HPDE6-E6E7 (cell line): ENCODE results near the gene STIP1.
A peak's percentile ranks its signal among the peaks of the same experiment; 100 is the strongest.

Source experiments
- DNase-seq: peaks from one replicate; pipeline ENCODE4 v3.0.0; 2011; ENCODE audit warnings: missing footprints; ENCODE audit errors: extremely low spot score

Gene STIP1

DNA sequence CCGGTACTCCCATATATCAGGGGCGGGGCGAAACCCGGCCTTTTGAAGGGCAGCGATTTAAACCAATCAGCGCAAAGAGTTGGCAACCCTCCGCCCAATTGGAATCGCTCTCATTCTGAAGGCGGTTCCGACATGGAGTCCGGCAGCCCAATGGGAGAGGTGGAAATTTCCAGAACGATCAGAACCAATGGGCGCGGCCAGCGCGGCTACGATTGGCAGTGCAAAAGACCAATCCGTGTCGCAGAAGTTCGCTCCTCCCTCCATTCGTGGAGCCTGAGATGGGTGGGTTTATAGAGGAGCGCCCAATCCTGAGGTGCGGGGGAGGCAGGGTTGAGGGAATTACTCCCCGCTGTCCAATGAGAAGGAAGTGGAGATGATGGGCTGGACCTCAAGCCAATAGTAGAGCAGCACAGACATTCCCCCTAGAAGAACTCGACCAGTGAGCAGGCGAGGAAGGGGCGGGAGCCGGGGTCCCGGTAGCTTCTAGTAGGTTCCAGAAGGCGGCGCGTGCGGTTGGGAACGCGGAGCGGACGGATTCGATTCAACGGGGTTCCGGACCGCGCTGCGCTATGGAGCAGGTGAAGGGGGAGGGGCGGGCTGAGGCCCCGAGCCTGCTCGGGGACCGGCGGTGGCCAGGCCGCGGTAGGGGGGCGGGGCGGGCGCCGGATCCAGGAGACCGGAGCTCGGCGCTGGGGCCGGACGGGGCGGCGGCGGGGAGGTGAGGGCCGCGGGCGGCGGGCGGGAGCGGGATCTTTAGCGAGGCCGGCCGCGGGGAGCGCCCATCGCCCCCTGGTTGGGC, at the start of gene STIP1:
TSS of gene STIP1 (plus strand) at position 479 of the 799 bp plus-strand sequence. CDS start at position 570, 91 bp downstream.
- peak; percentile 99 for DNase-seq

DNA sequence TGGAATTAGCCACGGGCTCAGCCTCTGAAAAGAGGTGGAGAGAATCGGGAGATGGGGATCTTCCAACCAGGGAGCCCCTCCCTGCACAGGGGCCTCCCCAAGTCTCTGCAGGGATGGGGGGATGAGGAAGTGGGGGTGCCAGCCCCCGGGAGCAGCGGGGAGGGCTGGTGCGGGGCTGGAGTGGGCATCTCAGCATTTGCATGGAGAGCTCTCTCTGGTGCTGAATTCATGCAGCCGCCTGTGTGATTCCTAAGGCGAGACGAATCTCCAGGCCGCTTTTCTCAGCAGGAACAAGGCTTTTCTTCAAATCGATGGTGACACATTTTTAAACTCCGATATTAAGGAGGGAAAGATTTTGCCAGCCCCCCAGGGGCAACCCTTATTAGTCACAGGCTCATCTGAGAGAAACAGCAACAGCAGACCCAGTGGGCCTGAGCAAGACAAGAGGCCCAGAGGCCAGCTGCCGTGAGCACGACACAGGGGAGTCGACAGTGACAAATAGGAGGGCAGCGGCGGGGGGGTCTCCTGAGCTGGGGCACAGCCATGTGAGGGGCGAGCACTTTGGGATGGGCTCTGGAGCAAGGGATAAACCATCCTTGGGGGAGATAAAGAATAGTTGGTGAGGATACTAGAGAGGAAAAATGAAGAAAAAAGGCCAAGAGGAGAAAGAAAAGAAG, 49.1 kb upstream of the STIP1 start:
- DNase-seq: no peak

DNA sequence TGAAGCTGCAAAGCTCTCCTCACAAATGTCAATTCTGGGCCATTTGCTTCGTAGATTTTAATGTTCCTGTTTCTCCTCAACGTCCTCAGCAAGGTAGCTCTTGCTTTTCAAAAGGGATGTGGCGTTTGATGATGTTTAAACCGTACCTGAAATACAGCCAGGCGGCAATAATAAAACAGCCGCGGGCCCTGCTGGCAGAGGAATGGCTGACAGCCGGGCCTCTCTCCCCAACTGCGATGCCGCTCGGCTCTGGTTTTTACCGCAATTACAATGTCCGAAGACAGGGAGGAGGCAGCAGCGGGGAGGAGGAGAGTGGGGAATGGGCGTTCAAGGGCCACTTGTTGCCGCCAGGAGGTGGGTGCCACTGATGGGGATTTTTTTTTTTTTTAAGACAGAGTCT, 47.6 kb upstream of the STIP1 start:
- DNase-seq: no peak

DNA sequence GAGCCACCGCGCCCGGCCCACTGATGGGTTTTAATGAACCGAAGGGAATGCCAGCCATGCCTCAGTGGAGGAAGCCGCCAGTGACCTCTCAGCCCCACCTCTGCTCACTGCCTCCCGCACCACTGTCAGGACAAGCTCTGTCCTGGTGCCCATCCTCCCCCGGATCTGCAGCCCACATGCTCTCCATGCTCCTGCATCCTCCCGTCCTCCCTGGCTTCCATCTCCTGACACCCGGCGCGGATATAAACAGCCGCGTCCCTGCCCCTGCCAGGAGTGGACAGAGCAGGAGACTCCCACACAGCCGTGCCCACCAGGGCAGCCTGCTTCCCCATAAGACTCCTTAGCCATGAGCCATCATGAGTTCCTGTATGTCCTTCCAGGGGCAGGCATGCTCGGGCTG, 46.9 kb upstream of the STIP1 start:
- DNase-seq: no peak

DNA sequence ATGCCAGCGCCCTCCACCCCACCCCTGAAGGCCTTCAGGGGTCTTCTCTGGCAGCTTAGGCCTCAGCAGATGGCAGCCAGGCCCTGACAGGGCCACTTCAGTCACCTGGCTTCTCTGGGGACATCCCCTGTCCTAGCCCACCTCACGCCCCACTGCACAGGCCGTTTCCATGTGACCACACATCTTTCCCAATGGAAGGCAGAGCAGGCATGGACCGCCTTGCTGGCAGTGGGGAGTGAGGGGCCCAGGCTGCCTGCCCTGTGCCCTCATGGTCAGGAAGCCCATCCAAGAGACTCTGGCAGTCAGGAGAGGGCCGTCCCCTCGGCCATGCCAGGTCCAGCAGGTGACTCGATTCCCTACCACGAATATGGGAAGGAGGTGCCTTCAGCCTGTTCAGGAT, 45.9 kb upstream of the STIP1 start:
- no peak for DNase-seq

DNA sequence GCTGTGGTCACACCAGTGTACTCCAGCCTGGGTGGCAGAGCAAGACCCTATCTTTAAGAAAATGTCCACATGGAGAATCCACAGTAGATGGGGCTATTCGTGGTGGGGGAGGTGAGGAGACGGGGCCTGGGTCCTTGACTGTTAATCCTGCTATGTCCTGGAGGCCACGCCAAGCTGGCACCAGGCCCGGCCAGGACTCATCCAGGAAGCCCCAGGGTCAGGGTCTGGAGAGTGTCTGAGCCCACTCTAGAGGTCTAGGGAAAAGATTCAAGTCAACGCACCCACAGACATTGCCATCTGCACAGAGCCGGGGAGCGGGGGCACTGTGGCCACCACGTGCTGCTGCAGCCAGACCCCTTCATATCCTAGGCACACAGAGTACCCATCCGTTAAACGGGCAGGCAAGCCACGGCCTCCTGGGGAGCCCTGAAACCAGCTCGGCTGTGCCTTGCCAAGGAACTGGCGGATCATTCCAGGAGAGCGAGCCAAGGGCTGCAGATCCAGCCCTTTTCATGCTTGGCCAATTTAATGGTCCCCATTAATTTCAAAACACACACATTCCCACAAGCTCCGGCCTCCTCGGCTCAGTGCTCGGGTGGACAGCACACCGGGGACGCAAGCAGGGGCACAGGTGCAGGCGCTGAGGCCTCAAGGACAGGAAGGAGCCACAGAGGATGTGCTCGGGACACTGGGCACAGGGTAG, 44.7 kb upstream of the STIP1 start:
- DNase-seq: no peak

DNA sequence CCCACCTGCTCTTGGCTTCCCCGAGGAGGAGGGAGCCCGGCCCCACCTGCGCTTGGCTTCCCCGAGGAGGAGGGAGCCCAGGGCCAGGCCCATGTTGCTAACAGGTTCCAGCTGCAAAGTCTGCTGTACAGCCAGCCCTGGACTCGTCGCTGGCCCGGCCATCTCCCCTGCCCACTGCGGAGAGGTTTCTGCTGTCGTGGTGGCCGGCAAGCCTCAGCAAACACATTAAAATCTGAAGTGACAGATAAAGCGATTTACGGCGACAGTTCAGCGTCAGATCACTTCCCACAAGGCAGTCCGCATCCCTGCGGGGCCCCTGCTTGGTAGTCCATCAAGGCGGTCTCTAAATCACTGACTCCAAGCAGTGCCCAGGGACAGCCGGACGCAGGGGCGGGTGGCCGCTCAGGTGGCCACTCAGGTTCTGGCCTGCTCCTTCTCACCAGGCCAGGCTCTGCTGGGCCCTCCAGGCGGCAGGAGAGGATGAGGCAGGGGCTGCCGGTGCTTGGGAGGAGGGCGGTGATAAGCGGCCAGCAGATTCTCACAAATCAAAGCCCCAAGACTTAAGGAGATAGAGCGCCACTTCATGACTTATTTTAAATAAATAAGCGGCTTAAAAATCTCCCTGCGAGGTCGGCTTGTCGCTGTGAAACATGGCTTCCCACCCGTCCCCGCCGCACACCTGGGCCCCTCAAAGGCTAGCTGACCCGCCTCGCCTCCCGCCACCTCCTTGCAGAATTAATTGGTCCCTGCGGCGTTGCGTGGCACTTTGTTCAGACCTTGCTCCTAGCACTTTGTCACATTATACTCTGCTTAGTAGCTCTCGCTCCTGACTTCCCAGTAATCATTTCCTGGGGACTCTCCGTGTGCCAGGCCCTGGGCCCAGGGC, 41.1 kb upstream of the STIP1 start:
- DNase-seq: no peak

DNA sequence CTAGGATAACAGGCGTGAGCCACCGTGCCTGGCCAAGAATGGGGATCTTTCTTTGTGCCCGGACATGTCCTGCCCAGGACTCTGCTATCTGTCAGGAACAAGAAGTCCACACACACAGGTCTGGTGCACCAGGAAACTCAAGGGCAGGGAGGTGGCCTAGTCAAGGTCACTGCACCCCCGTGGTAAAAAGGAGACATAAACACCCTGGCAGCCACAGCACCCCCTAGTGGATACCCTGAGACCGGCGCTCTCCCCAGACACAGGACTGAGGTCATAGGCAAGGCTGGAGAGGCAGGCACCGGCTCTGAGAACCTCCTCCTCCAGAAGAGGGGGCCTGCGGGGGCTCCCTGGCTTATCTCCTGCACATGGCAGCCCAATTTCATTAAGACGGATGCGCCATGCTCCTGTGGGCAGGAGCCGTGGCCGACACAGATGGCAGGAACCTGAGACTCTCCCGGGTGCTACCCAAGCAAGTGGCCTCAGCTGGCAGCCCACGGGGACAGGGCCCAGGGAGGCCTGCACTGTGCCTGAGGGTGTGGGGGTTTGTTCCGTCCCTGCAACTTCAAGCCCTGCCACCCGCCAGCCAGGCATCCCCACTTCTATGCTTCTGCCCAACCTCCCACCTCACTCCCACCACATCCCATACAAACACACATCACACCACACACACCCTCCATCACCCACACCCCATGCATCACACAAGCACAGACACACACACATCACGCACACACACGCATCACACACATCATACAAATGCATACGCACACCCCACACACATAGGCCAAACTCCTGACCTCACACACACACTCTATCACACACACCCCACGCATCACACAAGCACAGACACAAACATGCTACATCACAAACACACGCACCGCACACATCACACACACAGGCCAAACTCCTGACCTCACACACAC, 39.7 kb upstream of the STIP1 start:
- DNase-seq: peak; percentile 36

DNA sequence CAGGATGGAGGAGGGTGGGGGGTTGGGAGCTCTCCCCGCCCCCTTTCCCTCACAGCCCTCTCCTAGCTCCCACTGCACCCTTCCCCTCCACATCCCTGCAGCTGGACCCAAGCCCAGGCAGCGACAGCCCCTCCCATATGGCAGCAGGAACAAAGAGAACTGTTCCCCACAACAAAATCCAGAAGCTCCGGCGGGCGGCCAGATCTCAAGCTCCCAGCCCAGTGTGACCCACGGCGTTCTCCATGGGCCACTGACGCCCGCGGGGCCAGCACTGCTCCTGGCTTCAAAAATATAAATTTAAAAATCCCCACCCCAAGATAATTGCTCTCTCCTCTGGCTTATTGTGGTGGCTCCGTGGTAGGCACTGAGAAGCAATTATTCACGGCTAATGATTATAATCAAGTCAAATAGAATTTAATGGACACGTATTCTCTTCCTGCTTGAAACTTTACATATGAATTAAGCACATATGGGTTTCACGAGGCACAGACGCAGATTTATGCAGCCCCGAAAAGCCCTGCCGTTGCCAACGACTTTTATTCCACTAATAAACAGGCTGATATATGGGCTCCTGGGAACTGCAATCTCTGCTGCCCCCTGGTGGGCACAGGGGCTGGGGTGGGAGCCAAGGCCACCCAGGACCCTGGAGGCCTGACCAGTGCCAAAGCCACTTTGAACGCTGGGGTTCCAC, 37.6 kb upstream of the STIP1 start:
- peak; percentile 61 for DNase-seq

DNA sequence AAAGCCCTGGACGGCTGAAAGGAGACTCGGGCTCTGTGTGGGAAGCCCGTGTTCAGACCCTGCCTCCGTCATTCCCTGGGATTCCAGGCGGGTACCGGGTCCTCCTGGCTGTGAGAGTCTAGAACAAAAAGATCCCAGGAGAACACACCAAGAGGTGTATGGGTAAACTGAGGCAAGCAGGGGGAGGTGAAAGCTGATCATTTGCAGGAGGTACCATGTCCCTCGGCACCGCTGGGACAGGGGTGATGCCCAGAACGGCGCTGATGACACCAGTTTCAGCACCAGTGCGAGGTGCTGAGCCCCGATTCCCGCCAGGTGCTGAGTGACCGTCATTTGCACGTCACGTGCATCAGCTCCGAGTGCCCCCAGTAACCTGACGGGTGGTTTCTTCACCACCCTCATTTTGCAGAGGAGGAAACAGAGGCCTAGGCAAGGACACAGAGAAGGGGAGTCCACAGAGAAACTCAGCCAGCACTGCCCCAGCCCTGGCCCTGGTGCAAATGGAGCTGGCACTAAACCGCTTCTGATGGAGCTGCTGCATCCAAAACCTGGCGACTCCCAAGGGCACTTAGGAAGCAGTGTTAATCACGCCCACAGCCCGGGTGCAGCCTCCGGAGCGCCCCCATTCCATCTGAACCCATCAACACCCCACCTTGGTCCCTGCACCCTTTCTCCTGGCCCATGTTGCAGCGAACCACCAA, 36.9 kb upstream of the STIP1 start:
- no peak for DNase-seq

DNA sequence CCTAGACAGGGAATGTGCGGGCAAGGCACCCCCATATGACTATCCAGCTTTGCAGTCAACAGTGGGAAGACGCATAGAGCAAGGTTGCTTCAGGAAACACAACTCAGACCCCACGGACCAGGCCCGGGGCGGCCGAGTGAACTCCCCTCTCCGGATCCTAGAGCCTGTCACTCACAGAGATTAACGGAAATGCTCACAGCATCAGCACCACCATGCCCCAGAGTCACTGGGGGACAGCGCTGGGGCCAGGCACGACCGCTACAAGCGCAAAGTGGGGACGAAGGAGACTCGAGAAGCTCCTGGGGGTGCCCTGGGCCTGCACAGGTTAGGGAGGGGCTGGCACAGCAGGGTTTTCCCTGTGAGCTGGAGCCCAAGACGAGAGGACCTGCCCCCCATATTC, 35.9 kb upstream of the STIP1 start:
- no peak for DNase-seq

DNA sequence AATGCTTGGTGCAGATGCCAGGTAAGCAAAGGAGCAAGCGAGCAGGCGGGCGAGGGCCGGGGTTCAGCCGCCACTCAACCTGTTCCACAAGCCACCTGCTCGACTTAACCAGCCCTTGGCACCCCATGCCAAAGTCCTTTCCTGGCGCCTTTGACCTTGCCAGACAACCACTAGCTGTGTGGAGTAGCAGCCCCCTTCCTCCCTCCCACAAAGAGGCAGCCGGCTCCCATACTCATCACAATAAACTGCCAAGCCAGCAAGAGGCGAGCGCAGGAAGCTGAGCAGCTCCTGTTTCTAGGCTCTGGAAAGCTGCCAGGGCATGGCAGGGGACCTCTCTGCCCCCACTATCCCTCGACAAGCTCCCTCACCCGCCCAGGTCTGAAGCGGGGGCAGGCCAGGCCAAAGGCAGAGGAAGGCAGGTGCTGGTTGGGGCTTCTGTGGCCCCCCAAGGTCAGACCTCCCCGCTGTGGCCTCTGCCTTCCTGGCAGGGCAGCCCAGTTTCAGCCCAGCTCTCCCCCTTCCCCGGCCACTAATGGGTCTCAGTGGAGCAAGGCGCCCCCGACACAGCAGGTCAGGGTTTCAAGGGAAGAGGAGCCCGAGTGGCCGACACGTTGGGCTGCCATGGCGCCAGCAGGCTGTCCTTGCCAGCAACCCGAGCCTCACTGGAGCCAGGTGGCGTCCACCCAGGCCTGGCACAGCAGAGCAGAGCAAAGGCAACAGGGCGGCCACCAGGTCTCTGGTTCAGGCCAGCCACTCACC, 35.3 kb upstream of the STIP1 start:
- DNase-seq: no peak

DNA sequence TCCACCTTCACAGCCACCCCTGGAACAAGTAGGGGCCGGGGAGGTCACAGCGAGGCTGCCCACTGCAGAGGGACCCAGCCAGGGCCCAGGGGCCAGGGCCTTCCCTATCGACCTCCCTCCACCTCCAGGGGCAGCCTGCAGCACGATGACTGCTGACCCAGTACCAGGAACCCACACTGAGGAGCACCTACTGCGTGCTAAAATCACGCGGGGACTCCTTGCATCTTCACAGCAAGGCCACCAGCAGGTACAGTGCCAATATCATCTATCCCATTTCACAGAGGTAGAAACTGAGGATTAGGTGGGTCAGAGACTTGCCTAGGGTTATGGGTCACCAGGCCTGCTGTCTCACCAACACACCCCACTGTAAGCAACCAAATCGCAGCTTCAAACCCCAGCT, 34.6 kb upstream of the STIP1 start:
- no peak for DNase-seq

DNA sequence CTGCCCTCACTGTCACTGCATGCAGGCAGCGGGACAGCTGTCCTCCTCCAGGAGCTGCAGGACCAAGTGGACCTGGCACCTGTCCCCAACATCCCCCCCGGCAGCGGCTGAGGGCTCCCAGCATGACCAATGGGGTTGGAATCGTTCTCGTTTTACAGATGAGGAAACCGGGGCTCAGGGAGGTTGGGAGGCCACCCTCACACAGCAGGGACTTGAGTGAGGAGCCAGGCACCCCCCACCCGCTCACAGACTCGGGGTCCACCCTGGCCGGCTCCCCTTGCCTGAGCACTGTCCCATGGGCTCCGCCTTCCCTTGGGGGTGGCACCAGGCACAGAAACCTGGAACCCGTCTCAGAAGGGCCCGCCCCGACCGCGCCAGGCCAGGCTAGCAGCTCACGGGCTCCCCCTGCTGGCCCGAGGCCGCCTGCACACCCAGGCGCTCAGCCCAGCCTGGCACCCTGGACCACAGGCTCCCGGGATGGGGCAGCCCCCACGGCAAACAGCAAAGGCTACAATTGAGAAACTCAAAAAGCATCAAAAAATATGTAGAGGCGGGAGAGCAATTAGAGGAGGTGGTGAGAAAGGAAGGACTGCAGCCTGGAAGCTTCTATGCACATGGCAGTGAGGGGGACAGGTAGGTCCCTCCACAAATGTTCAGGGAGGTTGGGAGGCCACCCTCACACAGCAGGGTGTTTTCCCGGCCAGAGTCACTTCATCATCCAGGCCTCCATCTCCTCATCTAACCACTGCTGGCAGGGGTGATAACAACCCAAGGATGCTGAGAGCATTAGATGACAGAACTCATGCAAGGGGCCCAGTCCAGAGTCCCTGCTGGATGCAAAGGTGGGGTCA, 32.9 kb upstream of the STIP1 start:
- DNase-seq: peak; percentile 83

DNA sequence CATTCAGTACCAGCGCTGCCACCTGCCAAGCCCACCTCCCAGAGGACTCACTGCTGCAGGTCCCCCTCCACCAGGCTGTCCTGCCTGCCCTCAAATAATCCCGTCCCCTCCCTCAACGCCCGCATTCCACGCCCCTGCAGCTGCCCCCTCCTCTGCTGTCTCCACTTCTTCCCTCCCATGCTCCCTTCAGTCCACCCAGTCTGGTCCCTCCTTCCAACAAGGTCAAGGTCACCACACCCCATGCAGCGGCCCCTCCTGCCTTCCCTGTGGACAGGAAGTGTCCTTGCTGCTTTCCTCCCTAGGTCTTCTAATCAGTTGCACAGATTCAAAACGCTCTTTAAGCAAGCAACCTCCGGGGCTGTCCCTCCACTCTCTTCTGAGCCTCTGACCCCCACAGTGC, 32.2 kb upstream of the STIP1 start:
- DNase-seq: no peak

DNA sequence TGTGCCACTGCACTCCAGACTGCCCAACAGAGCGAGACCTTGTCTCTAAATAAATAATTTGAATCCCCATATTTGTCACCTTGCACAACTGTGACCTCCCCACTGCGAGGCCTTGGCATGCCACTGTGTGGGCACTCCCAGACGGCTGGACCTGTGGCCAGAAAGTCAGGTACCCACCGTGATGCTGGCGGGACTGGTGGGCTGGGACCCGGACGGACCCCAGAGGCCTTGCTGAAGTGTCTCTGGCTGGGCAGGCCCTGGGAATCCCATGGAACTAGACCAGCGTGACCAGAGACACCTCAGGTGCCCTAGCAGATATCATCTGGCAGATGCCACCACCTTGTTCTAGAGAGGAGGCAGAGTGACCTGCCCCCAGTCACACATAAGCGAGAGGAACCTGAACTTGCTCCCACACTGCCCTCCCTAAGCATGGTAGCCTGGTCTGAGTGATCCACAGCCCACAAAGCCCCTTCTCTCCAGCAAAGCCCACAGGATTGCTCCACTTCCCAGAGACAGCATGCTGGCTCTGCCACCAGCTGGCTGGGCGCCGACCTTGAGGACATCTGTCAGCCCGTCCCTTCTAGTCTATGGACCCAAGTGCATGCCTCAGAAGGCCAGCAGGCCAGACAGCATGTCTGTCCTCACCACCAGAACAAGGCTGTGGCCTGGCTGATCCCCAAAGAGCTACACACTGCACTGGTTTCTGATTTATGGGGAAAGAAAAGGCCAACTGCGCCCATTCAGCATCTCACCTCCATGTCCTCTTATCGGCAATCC, 29.5 kb upstream of the STIP1 start:
- DNase-seq: no peak
